GM20431 (cell line): ENCODE results near the gene MGRN1.
"Not testable (repeated sequence)": the region's sequence is repeated elsewhere in the genome, so short reads cannot be mapped to it uniquely, and the experiment has no call there.

Source experiments
- in situ Hi-C: fragments of 300-500 bp; cut with MseI, MboI; formaldehyde crosslinking; loops from one replicate; pipeline ENCODE4 v1.15.0; 2020; ENCODE audit warnings: low sequenced_read_pairs; ENCODE audit not compliant: unreplicated experiment

Gene MGRN1

GRCh38 chr16:4714996-4715395 is 90.4 kb downstream of the MGRN1 start:
- in situ Hi-C loops, result no loop called here

DNA sequence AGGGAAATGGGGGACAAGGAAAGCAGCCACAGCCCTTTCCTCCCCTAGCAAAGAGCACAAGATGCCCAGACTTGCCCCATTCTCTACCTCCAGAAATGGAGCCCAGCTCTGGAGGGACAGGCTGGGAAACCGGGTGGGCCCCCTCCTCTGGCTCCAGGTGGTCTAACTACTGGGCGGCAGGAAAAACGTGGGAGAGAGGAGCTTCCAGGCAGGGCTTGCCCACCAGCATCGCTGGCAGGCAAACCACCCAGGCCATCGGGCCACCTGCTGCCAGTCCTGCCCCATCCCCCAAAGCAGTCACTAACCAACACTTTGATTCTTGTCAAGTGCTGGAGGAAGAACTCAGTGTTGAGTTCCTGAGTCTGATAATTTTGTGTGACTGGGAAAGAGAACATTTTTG is 93.8 kb downstream of the MGRN1 start:
- in situ Hi-C loops, result no loop called here

- in situ Hi-C loops, result no loop called here
Measured at GRCh38 chr16:4723071-4723767, 98.6 kb downstream of the MGRN1 start.

GRCh38 chr16:4724661-4725270 is 100.1 kb downstream of the MGRN1 start:
- in situ Hi-C loops, result no loop called here

GRCh38 chr16:4726616-4727015 is 102.0 kb downstream of the MGRN1 start:
- in situ Hi-C loops, result no loop called here

DNA sequence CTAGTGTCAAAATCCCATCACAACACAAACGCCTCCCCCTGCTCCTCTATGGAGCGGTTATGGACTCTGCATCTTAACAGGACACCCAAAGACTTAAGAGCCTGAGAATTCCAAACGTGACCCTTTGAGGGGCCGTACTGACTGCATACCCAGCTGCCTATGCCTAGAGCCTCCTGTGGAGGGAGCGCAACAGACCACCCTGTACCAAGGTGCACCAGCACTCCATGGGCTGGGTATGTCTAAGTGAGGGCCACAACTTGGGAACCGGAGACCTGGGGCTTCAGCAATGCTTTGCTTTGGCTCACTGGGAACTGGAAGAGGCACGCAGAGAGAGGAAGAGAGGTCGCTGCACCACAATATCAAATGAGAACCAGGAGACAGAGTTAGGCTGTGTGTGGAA is 104.0 kb downstream of the MGRN1 start:
- in situ Hi-C loops, result no loop called here

DNA sequence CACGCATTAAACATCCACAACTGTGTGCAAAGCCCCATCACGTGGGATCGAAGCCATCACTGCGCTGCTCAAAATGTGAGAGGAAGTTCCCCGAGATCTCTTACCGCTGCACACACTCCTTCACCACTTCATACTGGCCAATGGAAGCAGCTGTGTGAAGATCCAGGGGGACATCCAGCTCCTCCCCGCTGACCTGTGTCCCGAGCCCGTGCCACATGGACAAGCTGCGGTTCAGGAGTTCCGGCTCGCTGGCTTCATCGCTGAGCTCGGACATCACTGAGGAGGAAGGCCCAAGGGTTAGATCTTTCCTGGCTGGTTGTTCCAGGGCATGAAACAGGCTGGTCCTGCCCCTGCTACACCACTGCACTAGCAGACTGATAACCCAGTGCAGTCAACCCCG is 105.2 kb downstream of the MGRN1 start:
- in situ Hi-C loops, result no loop called here

DNA sequence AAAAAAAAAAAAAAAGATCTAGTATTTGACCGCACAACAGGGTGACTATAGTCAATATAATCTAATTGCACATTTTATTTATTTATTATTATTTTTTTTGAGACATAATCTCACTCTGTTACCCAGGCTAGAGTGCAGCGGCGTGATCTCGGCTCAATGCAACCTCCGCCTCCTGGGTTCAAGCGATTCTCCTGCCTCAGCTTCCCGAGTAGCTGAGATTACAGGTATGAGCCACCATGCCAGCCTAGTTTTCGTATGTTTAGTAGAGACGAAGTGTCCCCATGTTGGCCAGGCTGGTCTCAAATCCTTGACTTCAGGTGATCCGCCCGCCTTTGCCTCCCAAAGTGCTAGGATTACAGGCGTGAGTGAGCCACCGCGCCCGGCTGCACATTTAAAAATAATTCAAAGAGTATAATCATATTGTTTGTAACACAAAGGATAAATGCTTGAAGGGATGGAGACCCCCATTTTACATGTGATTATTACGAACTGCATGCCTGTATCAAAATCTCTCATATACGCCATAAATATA is 108.7 kb downstream of the MGRN1 start:
- in situ Hi-C loops, result no loop called here

DNA sequence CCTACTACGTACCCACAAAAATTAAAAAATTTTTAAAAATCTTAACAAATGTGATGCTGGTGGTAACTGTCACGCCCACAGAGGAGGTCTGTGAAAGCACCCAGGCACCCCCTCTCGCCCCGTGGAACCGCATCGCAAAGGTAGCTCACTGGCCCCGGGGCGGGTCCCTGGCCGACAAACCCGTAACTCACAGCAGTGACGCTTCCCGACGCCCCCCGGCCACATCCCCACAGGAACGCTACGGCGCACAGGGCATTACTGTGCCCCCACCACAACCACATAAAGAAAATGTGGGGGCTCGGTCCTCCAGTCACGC is 109.1 kb downstream of the MGRN1 start:
- in situ Hi-C loops, result no loop called here

DNA sequence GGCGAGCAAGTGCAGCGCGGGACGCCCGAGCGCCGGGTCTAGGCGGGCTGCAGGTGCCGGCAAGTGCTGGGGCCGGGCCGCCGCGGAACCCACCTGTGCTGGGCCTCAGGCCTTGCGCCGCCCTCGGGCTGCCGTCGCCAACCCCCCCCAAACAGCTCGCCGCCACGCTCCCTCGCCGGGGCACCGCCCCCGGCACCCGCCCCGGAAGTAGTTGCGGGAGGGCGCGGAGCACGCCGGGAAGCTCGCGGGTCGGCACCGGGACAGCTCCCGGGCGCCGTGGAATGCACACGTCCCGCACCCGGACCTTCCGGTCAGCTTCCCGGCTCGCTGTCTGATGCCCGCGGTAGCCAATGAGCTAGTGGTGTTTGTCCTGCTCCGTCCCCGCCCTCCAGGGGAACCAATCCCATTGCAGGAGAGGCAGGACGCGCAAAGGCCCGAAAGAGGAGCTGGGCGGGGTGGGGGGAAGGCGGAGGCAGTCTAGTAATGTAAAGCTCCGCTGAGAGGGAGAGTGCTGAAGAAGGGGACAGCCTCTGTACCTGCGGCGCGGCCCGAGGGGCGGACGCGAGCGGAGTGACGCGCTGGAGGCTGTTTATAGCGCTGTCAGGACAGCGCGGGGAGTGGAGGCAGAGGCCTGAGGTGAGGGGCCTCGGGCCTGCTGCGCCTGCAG is 109.6 kb downstream of the MGRN1 start, which contains the start of the genes ANKS3 and DNAAF8:
ANKS3 (minus strand) TSS at position 209 of the 667 bp plus-strand sequence. CDS start 4,122 bp downstream, outside the sequence.
DNAAF8 (plus strand) TSS at position 475 of the 667 bp plus-strand sequence. CDS start 1,978 bp downstream, outside the sequence.
- in situ Hi-C loops, result no loop called here

GRCh38 chr16:4734730-4735535 is 110.3 kb downstream of the MGRN1 start:
- in situ Hi-C loops, result no loop called here

DNA sequence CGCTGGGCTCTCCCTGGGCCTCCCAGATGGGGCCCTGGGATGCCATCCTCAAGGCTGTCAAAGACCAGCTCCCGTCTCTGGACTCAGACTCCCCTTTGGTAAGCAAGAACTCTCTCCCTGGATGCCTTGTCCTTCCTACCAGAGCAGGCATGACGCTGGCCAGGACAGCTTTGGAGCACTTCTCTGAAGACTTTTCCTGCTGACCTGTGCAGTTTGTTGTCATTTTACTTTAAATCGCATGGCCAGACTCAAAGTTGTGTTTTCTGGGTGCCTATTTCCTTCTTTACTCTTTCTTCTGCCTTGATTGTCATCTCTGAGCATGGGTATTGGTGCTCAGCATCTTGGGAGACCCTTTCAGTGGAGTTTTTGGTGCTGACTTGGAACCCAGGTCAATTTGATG is 111.9 kb downstream of the MGRN1 start:
- in situ Hi-C loops, result no loop called here

DNA sequence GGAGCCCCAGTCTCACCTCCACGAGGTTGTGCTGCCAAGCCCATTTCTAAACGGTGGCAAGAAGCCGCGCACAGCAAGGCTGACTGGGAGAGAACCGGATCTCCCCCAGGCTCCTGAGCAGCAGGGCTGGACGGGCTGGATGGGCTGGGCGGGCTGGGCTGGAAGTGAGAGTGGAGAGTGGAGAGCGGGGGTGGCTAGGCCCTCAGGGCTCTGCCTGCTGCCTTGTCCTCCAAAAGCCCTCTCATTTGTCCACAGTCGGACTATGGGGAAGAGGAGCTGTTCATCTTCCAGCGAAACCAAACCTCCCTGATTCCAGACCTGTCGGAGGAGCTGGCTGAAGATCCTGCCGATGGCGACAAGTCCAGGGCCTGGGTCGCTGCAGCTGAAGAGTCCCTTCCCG is 112.9 kb downstream of the MGRN1 start:
- in situ Hi-C loops, result no loop called here

DNA sequence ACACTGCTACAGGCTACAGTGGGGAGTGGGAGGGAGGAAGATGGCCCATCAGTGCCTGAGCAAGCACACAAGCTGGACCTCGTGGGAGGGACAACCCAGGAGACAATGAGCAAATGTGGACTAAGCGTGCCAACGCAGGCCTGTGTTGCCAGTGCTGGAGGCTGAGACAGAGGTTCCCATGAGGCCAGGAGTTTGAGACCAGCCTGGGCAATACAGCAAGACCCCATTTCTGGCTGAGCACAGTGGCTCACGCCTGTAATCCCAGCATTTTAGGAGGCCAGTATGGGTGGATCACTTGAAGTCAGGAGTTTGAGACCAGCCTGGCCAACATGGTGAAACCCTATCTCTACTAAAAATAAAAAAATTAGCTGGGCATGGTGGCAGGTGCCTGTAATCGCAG is 113.7 kb downstream of the MGRN1 start:
- in situ Hi-C loops, result not testable (repeated sequence)
